HFFc6 (cell line): Measurements from ENCODE around the gene IGLON5. TPM values are rescaled to one million over a fixed set of nuclear protein-coding genes. Genes with fewer than 3 reads are reported as not detected.

Experiments used
- DNase-seq: peaks from one replicate; pipeline ENCODE4 v3.0.0-alpha.2; 2018
- H3K27ac Mint-ChIP-seq: 2 replicates; pipeline ENCODE4 v1.8.0; 2020; ENCODE audit warnings: mild to moderate bottlenecking, mixed read lengths
- H3K27me3 Mint-ChIP-seq: 2 replicates; pipeline ENCODE4 v1.8.0; 2021; ENCODE audit warnings: mild to moderate bottlenecking, moderate library complexity, mixed read lengths; ENCODE audit not compliant: insufficient read depth
- H3K36me3 Mint-ChIP-seq: 2 replicates; pipeline ENCODE4 v1.8.0; 2021; ENCODE audit warnings: low read depth, mixed read lengths
- H3K4me1 Mint-ChIP-seq: 2 replicates; pipeline ENCODE4 v1.8.0; 2020; ENCODE audit warnings: low read depth, mixed read lengths
- H3K4me3 Mint-ChIP-seq: 2 replicates; pipeline ENCODE4 v1.8.0; 2020; ENCODE audit warnings: mild to moderate bottlenecking, moderate library complexity, mixed read lengths
- H3K9me3 Mint-ChIP-seq: 2 replicates; pipeline ENCODE4 v1.8.0; 2020; ENCODE audit warnings: mild to moderate bottlenecking, mixed read lengths
- CTCF ChIP-seq: fragments of 200-600 bp; sonication (generic); IDR thresholded peaks from 2 replicates; pipeline ENCODE4 v1.5.0; 2021; ENCODE audit warnings: antibody characterized with exemption, mild to moderate bottlenecking
- total RNA-seq, 6 experiments: library from RNA; stranded (reverse); fragmentation: NEBNext Ultra II Directional; extraction: Animal tissue kit (Norgen Biotek cat#: 25700); gene quantifications; 2 replicates in 1 of 6; 3 replicates in 5 of 6; pipeline ENCODE4 v1.2.3, GENCODE V29; 2021

IGLON5 gene
- total RNA-seq, 6 experiments from 2014 or later = not detected

GRCh38 chr19:51367255-51367564 is 55.8 kb downstream of the IGLON5 start:
- H3K9me3 Mint-ChIP-seq = no peaks in the 10 kb centered on the region
- H3K27ac Mint-ChIP-seq = peak overlapping the region; percentile 97
- TF ChIP-seq CTCF = no peak
- peaks cover 12% of the 10 kb centered on the region for H3K27me3 Mint-ChIP-seq
- peaks cover 5% of the 10 kb centered on the region; the same call in 1 of the 2 replicates for H3K36me3 Mint-ChIP-seq
- peaks cover 44% of the 10 kb centered on the region for H3K4me1 Mint-ChIP-seq
- no peak for DNase-seq
- H3K4me3 Mint-ChIP-seq = peak overlapping the region; percentile 97

- peak overlapping the region; percentile 97 for H3K4me3 Mint-ChIP-seq
- peaks cover 13% of the 10 kb centered on the region for H3K27me3 Mint-ChIP-seq
- peaks cover 5% of the 10 kb centered on the region; the same call in 1 of the 2 replicates for H3K36me3 Mint-ChIP-seq
- DNase-seq = peak; percentile 99
- H3K9me3 Mint-ChIP-seq = no peaks in the 10 kb centered on the region
- TF ChIP-seq CTCF = 0 out of 2 replicates have a peak, but pooled peaks have one; percentile 10
- peaks cover 39% of the 10 kb centered on the region for H3K4me1 Mint-ChIP-seq
- H3K27ac Mint-ChIP-seq = peak overlapping the region; percentile 97
These were observed 56.3 kb downstream of the IGLON5 start for GRCh38 chr19:51367565-51368365.

- no peak for DNase-seq
- Mint-ChIP-seq H3K27me3 (peaks cover 16% of the 10 kb centered on the region), H3K4me1 (peaks cover 31% of the 10 kb centered on the region), H3K36me3 (peaks cover 5% of the 10 kb centered on the region; the same call in 1 of the 2 replicates), H3K27ac (peak within 1 kb of the TSS; percentile 97), H3K4me3 (peak within 1 kb of the TSS; percentile 97), H3K9me3 (no peaks in the 10 kb centered on the region)
- TF ChIP-seq CTCF = no peak
These were observed 57.2 kb downstream of the IGLON5 start, which contains the start of gene CLDND2 for GRCh38 chr19:51368366-51369282. CLDND2 (minus strand) TSS chr19:51369003; CDS start chr19:51368577, 426 bp downstream.

- no peak overlapping the region for H3K27ac Mint-ChIP-seq
- H3K36me3 Mint-ChIP-seq = no peaks in the 10 kb centered on the region; the same call in 1 of the 2 replicates
- H3K4me3 Mint-ChIP-seq = peak overlapping the region; percentile 6; the same call in 1 of the 2 replicates
- H3K27me3 Mint-ChIP-seq = peaks cover 24% of the 10 kb centered on the region
- TF ChIP-seq CTCF = no peak
- H3K4me1 Mint-ChIP-seq = peaks cover 17% of the 10 kb centered on the region
- no peak for DNase-seq
- no peaks in the 10 kb centered on the region for H3K9me3 Mint-ChIP-seq
These were observed 58.8 kb downstream of the IGLON5 start for GRCh38 chr19:51370230-51370629.

GRCh38 chr19:51371186-51371690 is 59.8 kb downstream of the IGLON5 start:
- no peak overlapping the region for H3K27ac Mint-ChIP-seq
- H3K36me3 Mint-ChIP-seq = no peaks in the 10 kb centered on the region
- no peak overlapping the region for H3K4me3 Mint-ChIP-seq
- H3K4me1 Mint-ChIP-seq = peaks cover 13% of the 10 kb centered on the region
- H3K9me3 Mint-ChIP-seq = no peaks in the 10 kb centered on the region
- peaks cover 24% of the 10 kb centered on the region for H3K27me3 Mint-ChIP-seq
- TF ChIP-seq CTCF = no peak
- no peak for DNase-seq
